GM19372 (cell line): ENCODE data around the gene ARHGAP35.

Experiments used
- ATAC-seq: cut with Tn5 transposase; IDR thresholded peaks from one replicate; pipeline ENCODE4 v1.9.1; 2021; ENCODE audit warnings: mild to moderate bottlenecking, low read depth, moderate library complexity; ENCODE audit not compliant: unreplicated experiment

ARHGAP35 gene

DNA sequence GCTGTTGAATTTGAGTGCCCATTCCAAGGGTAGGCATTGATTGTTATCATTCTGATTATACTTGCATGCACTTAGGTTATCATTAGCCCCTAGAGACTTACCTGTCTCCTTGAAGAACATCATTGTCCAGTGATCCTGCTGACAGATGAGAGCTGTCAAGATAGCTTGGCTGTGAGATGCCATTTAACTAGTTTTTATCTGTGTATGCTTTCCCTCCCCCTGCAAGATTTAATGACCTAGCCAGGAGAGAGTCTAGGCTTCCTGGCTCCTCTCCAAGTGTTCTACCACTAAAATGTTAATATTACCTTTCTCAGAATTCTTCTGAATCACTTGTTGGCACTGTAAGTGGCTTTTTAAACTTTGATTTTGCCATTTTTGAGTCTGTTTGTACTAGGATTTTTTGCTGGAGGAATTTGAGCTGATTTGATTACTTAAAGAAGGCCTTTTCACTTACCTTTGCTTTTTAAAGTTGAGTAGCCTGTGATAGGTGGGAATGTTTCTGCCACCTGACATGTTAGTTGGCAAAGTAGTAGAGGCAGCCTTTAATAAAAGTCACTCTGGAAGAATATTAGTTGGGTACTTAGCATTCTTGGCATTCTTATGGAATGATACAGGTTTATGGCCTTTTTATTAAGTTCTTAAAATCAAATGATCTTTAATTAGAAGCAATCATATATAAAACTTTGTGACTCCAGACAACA lies 41.1 kb downstream of the ARHGAP35 start:
- no peak for ATAC-seq

DNA sequence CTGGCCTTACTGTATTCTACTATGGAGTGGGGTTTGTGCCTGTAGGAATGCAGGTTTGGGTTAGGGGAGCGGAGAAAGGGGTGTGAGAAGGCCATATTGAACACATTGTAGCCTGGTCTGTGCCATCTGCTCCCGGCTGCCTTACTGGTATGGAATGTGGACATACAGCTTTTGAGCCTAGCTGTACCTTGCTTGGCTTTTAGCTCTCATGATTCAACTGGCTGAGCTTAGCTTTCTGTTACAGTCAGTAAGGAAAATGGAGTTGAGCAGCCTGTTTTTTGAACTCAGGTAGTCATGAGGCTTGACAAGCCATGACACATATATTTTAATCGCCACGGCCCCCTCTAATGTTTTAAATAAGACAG lies 41.6 kb downstream of the ARHGAP35 start:
- ATAC-seq: no peak

DNA sequence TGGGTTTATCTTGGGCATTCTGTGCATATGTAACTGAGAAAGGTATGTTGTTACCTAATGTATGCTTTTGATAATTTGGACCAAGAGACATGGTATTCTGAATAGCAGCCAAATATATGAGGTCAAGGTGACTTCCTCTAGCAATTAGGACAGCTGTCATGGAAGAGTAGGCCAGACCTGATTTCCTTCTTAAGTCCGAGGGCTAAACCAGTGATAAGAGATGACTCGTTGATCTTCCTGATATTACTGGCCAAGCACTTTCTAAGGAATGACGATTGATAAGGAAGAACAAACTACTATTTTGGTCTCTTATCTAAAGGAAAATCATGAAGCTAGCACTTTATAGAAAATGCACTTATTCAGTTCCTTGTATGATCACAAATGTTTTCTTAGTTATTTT lies 42.7 kb downstream of the ARHGAP35 start:
- no peak for ATAC-seq

DNA sequence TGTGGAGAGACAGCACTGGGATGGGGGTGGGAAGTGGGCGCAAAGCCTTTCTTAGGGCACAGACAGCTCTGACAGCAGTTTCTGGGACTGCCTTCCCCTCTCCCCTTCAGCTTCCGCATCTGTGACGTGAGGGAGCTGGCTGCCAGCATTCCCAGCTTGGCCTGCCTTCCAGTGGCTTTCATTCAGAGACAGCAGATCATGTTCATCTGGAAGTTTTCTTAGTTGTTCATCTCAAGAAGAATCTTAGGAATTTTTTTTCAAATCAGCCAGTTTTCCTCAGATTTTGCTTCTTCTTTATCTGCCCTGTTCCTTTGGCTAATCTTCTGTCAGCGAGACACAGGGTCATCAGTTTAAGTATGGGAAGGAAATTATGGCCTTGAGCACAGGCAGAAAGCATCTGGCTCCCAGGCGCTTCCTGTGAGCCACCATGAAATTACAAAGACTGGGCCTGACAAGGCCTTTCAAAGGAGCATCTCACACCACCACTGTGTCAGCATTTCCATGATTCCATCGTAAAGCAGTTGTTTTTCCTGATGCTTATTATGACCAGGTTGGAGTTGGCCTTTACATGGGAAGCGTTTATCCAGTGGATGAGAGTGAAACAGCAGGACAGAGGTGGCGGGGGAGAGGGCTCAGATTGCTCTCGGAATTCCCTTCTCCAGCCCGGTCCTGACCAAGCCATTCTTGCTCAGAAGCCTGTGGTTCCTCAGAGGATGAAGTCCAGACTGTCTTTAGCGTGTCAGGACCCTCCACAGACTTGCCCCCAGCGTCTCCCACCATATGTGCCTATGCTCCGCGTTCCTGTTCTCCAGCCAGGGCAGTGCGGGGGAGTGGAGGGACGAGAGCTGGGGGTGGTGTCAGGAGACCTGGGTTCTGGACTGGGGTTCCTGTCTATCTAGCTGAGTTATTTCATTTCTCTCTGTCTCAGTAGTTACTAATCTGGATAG lies 43.6 kb downstream of the ARHGAP35 start:
- no peak for ATAC-seq

- no peak for ATAC-seq
Observed at GRCh38 chr19:46906221-46906620, 45.4 kb downstream of the ARHGAP35 start.

DNA sequence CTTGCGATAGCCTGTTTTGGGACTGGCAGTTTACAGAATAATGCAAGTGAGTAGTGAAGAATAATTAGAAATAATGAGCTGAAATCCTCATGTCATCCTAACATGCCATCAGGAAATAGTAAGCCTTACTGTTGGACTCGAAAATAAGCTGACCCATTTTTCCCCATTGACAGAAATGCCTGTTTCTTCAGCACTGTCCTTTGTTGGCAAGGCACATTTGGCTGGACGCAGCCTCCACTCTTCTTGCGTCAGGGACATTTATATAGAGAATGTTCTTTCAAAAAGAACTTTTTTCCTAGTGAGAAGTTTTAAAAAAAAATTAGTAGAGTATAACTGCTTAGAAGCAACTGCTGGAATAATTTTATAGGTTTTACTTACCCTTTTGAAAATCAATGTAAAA lies 47.1 kb downstream of the ARHGAP35 start:
- no peak for ATAC-seq

DNA sequence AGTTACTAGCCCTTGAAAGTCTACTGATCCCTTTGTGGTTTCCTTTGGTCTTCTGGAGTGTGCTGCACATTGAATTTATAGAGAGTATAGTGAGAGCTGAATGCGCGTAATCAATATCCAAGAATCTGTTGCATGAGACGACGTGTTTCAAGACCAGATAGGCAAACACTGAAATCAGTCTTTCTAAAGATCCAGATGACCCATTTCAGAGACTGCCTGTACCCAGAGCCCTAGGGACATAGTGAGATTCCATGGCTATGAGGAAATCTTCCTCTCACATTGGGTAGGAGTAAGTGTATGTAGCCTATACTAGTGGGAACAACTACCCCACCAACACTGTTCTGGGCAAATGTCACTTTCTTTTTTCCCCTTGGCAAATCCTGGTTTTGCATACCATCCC lies 48.6 kb downstream of the ARHGAP35 start:
- no peak for ATAC-seq
